A673 (cell line): ENCODE measurements around the gene ATP5PD.

ENCODE experiments used
- EZH2 ChIP-seq: fragments of 200-600 bp; sonication (generic); IDR thresholded peaks from 2 replicates; pipeline ENCODE4 v1.6.1; 2017; ENCODE audit warnings: borderline replicate concordance, low read depth, mild to moderate bottlenecking, mixed read lengths, antibody characterized with exemption, low read length; ENCODE audit not compliant: poor library complexity, severe bottlenecking
- TF ChIP-seq, protein P1 (sequence below): fragments of 300-800, 200-600 bp; sonication (generic); conservative IDR thresholded peaks from 2 replicates; pipeline ENCODE4 v1.5.1; 2017; ENCODE audit warnings: low read depth, mild to moderate bottlenecking, antibody characterized with exemption, low read length, moderate library complexity, mixed read lengths

GRCh38 chr17:75036643-75037268, 10.0 kb downstream of the ATP5PD start:
- TF ChIP-seq, protein P1, sequence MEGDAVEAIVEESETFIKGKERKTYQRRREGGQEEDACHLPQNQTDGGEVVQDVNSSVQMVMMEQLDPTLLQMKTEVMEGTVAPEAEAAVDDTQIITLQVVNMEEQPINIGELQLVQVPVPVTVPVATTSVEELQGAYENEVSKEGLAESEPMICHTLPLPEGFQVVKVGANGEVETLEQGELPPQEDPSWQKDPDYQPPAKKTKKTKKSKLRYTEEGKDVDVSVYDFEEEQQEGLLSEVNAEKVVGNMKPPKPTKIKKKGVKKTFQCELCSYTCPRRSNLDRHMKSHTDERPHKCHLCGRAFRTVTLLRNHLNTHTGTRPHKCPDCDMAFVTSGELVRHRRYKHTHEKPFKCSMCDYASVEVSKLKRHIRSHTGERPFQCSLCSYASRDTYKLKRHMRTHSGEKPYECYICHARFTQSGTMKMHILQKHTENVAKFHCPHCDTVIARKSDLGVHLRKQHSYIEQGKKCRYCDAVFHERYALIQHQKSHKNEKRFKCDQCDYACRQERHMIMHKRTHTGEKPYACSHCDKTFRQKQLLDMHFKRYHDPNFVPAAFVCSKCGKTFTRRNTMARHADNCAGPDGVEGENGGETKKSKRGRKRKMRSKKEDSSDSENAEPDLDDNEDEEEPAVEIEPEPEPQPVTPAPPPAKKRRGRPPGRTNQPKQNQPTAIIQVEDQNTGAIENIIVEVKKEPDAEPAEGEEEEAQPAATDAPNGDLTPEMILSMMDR: no peak
- no peak for TF ChIP-seq EZH2
